ENCODE measurements around the gene CACNA1C.

DNA sequence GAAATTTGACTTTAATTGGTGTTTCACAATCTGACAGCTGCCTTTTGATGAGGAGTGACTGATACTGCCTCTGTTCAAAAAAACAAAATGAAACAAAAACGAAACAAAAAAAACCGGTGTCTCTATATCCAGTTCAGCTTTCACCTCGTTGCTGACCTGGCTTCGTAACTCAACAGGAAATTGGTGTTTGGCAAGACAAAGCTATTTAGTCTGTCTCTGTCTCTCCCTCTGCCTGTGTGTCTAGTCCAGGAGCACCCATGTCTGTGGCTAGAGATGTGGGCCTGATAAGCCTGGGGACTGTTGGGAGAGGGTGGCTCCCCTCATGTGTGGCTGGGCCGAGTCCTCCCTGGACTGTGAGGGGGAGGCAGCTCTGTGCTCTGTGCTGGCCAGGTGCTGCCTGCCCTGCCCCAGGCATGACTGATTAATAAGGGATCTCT is 11.3 kb downstream of the CACNA1C start:
- TF ChIP-seq POLR2A (IDR thresholded peaks at IDR 0.05), result no peak
- TF ChIP-seq, protein P1, sequence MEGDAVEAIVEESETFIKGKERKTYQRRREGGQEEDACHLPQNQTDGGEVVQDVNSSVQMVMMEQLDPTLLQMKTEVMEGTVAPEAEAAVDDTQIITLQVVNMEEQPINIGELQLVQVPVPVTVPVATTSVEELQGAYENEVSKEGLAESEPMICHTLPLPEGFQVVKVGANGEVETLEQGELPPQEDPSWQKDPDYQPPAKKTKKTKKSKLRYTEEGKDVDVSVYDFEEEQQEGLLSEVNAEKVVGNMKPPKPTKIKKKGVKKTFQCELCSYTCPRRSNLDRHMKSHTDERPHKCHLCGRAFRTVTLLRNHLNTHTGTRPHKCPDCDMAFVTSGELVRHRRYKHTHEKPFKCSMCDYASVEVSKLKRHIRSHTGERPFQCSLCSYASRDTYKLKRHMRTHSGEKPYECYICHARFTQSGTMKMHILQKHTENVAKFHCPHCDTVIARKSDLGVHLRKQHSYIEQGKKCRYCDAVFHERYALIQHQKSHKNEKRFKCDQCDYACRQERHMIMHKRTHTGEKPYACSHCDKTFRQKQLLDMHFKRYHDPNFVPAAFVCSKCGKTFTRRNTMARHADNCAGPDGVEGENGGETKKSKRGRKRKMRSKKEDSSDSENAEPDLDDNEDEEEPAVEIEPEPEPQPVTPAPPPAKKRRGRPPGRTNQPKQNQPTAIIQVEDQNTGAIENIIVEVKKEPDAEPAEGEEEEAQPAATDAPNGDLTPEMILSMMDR (IDR thresholded peaks at IDR 0.05), result no peak
- TF ChIP-seq POLR2AphosphoS5 (IDR thresholded peaks at IDR 0.05), result no peak
